BLaER1 treated with 17β-estradiol and CSF1 and Interleukin-3, amounts not matched to agents 10 nM and 100 nM (cell line): Measurements from ENCODE around the gene GNB1L.
"Not testable (repeated sequence)": the region's sequence is repeated elsewhere in the genome, so short reads cannot be mapped to it uniquely, and the experiment has no call there.

Experiments
- H3K27ac ChIP-seq, 11 experiments: shearing (Covaris generic); formaldehyde crosslinking; 2 replicates each; pipeline ENCODE4 v1.8.1; 2022
- H3K27me3 ChIP-seq, 11 experiments: shearing (Covaris generic); formaldehyde crosslinking; 2 replicates each; pipeline ENCODE4 v1.8.1; 2022
- H3K36me3 ChIP-seq, 11 experiments: shearing (Covaris generic); formaldehyde crosslinking; 2 replicates each; pipeline ENCODE4 v1.8.1; 2022
- H3K4me1 ChIP-seq, 10 experiments: shearing (Covaris generic); formaldehyde crosslinking; 2 replicates each; pipeline ENCODE4 v1.8.1; 2022
- H3K4me2 ChIP-seq, 11 experiments: shearing (Covaris generic); formaldehyde crosslinking; 2 replicates each; pipeline ENCODE4 v1.8.1; 2022
- H3K4me3 ChIP-seq, 10 experiments: shearing (Covaris generic); formaldehyde crosslinking; 2 replicates each; pipeline ENCODE4 v1.8.1; 2022
- H3K9ac ChIP-seq, 11 experiments: shearing (Covaris generic); formaldehyde crosslinking; 2 replicates each; pipeline ENCODE4 v1.8.1; 2022
- H3K9me3 ChIP-seq, 11 experiments: shearing (Covaris generic); formaldehyde crosslinking; replicated peaks in 1 of 11; 2 replicates each; pipeline ENCODE4 v1.8.1; 2022
- H4K20me1 ChIP-seq, 11 experiments: shearing (Covaris generic); formaldehyde crosslinking; 2 replicates each; pipeline ENCODE4 v1.8.1; 2022
- Cebpa-rat ChIP-seq, 11 experiments: shearing (Covaris generic); IDR thresholded peaks; 2 replicates each; pipeline ENCODE4 v1.8.1; 2022

Gene GNB1L

DNA sequence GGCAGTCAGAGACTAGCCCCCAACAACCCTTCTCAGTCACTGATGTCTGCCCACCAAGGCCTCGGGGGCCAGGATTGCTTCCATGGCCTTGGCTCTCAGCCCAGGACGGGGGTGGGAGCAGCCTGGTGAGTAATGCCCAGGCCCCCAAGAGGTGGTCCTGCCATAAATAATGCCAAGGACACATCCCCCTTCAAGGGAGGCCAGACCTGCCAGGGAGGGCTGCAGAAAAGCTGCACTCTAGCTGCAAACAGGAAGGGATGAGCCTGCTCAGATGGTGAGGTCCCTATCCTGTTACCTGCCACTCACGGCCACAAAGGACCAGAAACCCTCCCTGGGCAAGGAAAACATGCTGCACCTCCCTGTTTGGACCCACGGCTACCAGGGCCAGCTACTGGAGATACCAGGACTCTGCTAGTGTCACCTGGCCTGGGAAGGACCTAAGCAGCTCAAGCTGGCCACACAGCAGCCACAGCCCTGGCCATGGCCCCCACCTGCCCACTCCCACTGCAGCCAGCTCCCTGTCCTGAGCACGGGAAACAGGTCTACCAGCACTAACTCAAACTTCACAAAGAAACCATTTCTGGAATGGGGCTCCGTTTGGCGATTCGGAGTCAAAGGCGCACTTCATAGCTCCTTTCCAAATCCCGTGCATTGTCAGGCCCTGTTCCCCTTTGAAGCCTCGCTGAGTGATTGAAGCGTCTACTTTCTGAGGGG is 12.1 kb downstream of the GNB1L start:
- H3K4me2 ChIP-seq = peak overlapping the region; percentile 24 to 93 (median 54); a peak in 21 of 22 replicates
- TF ChIP-seq Cebpa-rat (IDR thresholded peaks at IDR 0.05) = no peak
- peaks cover 0 to 94% (median 31%) of the 10 kb centered on the region in 11 experiments; a peak in 14 of 22 replicates for H4K20me1 ChIP-seq

DNA sequence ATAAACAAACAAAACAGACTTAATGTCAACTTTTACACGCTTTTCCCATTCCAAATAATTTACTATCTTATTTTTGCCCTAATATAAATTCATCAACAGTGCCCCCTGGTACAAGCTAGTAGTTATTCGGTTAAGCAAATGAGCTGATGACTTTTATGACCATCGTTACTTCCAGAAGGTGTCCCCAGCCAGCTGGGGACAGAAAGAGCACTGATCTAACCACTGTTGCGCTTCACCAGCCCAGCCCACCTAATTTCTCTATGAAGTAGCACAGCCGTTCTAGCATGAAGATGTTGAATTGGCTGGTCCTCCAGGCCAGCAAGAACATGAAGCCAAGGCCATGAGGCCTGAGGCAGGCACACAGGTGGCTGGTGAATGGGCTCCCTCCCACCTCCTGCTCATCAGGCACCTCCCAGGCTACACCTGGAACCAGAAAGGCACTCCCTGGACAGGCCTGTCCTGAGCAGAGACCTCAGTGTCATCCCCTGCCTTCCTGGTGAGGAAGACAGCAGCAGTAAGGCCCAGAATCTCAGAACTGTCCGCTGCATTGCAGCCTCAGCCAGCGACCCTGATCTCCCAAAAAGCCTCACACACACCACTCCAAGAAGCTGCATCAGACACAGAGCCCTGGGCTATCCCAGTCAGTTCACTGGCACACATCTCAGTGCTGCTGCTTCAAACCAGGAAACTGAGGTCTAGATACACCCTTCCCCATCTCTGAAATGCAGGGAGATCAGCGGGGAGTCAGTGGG is 12.9 kb downstream of the GNB1L start:
- no peak overlapping the region for H3K4me3 ChIP-seq
- peak overlapping the region in 2 of 11 experiments; percentile 2 to 25; a peak in 2 of 22 replicates for H3K27ac ChIP-seq
- H3K27me3 ChIP-seq = no peaks in the 10 kb centered on the region
- peak overlapping the region in 6 of 11 experiments; percentile 15 to 47 (median 22); a peak in 5 of 22 replicates for H3K9ac ChIP-seq
- H3K36me3 ChIP-seq = peaks cover 0 to 8% (median 3%) of the 10 kb centered on the region in 11 experiments; a peak in 9 of 22 replicates
- TF ChIP-seq Cebpa-rat (IDR thresholded peaks at IDR 0.05) = no peak
- H3K9me3 ChIP-seq = no peaks in the 10 kb centered on the region
- peaks cover 0 to 91% (median 24%) of the 10 kb centered on the region in 11 experiments; a peak in 14 of 22 replicates for H4K20me1 ChIP-seq
- peaks cover 48 to 56% (median 54%) of the 10 kb centered on the region in 10 experiments for H3K4me1 ChIP-seq
- peak overlapping the region in 10 of 11 experiments; percentile 24 to 93 (median 52); a peak in 18 of 22 replicates for H3K4me2 ChIP-seq

More for the DNA sequence above, 12.1 kb downstream of the GNB1L start:
- H3K36me3 ChIP-seq = peaks cover 0 to 15% (median 10%) of the 10 kb centered on the region in 11 experiments; a peak in 14 of 22 replicates
- H3K9me3 ChIP-seq = no peaks in the 10 kb centered on the region
- H3K27ac ChIP-seq = peak overlapping the region in 2 of 11 experiments; percentile 2 to 25; a peak in 2 of 22 replicates
- peak overlapping the region in 7 of 11 experiments; percentile 15 to 62 (median 21); a peak in 7 of 22 replicates for H3K9ac ChIP-seq
- H3K27me3 ChIP-seq = no peaks in the 10 kb centered on the region
- H3K4me3 ChIP-seq = no peak overlapping the region
- peaks cover 48 to 62% (median 57%) of the 10 kb centered on the region in 10 experiments for H3K4me1 ChIP-seq

DNA sequence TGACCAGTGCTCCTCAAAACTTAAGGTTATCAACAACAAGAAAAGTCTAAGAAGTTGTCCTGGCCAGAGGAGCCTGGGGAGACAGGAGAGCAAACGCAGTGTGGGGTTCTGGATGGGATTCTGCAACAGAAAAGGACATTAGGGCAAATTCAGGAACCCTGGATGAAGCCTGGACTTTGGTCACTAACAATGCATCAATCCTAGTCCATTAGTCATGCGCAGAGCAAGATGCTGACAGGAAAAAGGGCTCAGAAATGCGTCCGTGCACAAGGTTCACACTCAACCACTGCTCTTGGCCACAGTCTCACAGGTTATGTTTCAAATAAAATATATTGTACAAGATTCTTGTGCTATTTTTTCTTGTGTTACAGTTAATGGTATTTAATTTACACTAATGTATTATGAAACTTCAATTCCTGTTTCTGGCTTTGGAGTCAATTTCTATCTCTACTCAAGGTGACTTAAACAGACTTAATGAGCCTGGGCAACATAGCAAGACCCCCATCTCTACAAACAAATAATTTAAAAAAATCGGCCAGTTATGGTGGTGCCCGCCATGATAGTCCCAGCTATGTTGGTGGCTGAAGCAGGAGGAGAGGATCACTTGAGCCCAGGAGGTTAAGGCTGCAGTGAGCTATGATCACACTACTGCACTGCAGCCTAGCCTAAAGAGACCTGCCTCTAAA is 13.6 kb downstream of the GNB1L start:
- Histone ChIP-seq H3K4me1 (peaks cover 44 to 49% (median 47%) of the 10 kb centered on the region in 10 experiments), H3K9me3 (no peaks in the 10 kb centered on the region), H3K9ac (no peak overlapping the region), H3K27me3 (no peaks in the 10 kb centered on the region), H3K4me3 (no peak overlapping the region), H4K20me1 (peaks cover 0 to 83% (median 17%) of the 10 kb centered on the region in 11 experiments; a peak in 12 of 22 replicates), H3K27ac (no peak overlapping the region), H3K36me3 (peaks cover 0 to 5% (median 0%) of the 10 kb centered on the region in 11 experiments; a peak in 1 of 22 replicates), H3K4me2 (peak overlapping the region in 6 of 11 experiments; percentile 43 to 93 (median 54); a peak in 8 of 22 replicates)
- no peak for TF ChIP-seq Cebpa-rat (IDR thresholded peaks at IDR 0.05)

GRCh38 chr22:19840059-19840458 is 14.6 kb downstream of the GNB1L start:
- H4K20me1 ChIP-seq = peaks cover 0 to 73% (median 9%) of the 10 kb centered on the region in 11 experiments; a peak in 11 of 22 replicates

DNA sequence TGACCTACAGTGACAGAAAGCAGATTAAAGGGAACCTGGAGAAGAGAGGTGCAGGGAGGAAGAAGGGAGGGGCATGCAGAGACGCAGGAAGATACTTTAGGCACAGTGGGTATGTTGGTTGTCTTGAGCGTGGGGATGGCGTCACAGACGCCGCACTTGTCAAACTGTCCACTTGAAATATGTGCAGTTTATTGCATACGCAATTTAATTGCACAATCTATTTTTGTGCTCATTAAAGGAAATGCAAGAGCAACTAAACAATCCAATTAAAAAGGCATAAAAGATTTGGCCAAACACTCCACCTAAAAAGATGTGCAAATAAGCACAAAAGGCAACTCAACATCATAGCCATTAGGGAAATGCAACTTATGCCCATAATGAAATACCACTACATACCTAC is 16.8 kb downstream of the GNB1L start:
- Histone ChIP-seq H3K9me3 (no peaks in the 10 kb centered on the region), H3K36me3 (0 out of 22 replicates have a peak, but pooled peaks cover 0 to 5% (median 0%) of the 10 kb centered on the region in 11 experiments), H3K27me3 (no peaks in the 10 kb centered on the region), H3K4me3 (no peak overlapping the region), H3K27ac (no peak overlapping the region), H3K4me1 (peaks cover 13 to 20% (median 18%) of the 10 kb centered on the region in 10 experiments), H3K4me2 (no peak overlapping the region), H4K20me1 (peaks cover 0 to 57% (median 6%) of the 10 kb centered on the region in 11 experiments; a peak in 8 of 22 replicates), H3K9ac (no peak overlapping the region)
- peak in 3 of 11 experiments; percentile 7 to 55 (median 39); a peak in 2 of 22 replicates for TF ChIP-seq Cebpa-rat (IDR thresholded peaks at IDR 0.05)

More at GRCh38 chr22:19840059-19840458, 14.6 kb downstream of the GNB1L start:
- H3K9me3 ChIP-seq = no peaks in the 10 kb centered on the region
- peaks cover 33 to 38% (median 36%) of the 10 kb centered on the region in 10 experiments for H3K4me1 ChIP-seq
- no peaks in the 10 kb centered on the region for H3K27me3 ChIP-seq
- no peak for TF ChIP-seq Cebpa-rat (IDR thresholded peaks at IDR 0.05)
- no peak overlapping the region for H3K27ac ChIP-seq
- H3K4me3 ChIP-seq = no peak overlapping the region
- no peak overlapping the region for H3K4me2 ChIP-seq
- no peak overlapping the region for H3K9ac ChIP-seq
- peaks cover 0 to 5% (median 0%) of the 10 kb centered on the region in 11 experiments; a peak in 1 of 22 replicates for H3K36me3 ChIP-seq

DNA sequence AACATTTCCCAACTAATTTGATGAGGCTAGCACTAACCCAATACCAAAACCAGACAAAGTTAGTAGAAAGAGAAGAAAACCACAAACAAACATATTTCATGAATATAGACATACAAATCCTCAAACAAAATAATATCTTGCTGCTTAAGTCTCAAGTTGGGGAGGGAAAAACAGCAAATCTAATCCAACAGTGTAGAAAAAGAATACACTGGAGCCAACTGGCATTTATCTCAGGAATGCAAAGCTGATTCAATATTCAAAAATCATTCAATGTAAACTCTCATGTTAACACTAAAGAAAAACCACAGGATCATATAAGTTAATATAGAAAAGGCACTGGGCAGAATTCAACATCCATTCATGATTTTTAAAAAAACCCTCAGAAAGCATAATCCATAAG is 18.2 kb downstream of the GNB1L start:
- H4K20me1 ChIP-seq = peaks cover 0 to 54% (median 0%) of the 10 kb centered on the region in 11 experiments; a peak in 6 of 22 replicates
- no peak for TF ChIP-seq Cebpa-rat (IDR thresholded peaks at IDR 0.05)
- no peak overlapping the region for H3K27ac ChIP-seq
- H3K4me2 ChIP-seq = no peak overlapping the region
- no peak overlapping the region for H3K4me3 ChIP-seq
- peaks cover 7 to 15% (median 13%) of the 10 kb centered on the region in 10 experiments; a peak in 18 of 20 replicates for H3K4me1 ChIP-seq
- H3K9me3 ChIP-seq = no peaks in the 10 kb centered on the region
- H3K27me3 ChIP-seq = no peaks in the 10 kb centered on the region
- H3K9ac ChIP-seq = no peak overlapping the region
- 0 out of 22 replicates have a peak, but pooled peaks cover 0 to 5% (median 0%) of the 10 kb centered on the region in 11 experiments for H3K36me3 ChIP-seq

DNA sequence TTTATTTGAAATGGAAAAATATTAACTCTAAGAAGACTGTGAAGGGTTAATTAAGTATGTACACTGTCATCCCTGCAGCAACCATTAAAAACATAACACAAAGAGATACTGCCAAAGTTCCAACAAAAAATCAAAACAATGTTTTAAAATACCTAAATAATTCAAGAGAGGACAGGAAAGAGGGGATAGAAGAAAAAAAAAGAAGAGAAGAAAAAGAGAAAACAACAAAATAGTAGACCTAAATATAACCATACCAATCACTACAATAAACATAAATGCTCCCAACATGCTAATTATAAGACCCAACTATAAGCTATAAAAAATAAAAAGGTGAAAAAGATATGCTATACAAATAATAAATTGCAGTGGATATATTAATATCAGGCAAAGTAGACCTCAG is 20.1 kb downstream of the GNB1L start:
- Histone ChIP-seq H3K9me3 (no peaks in the 10 kb centered on the region), H3K4me1 (peaks cover 7 to 13% (median 11%) of the 10 kb centered on the region in 10 experiments; a peak in 17 of 20 replicates), H4K20me1 (peaks cover 0 to 35% (median 0%) of the 10 kb centered on the region in 11 experiments; a peak in 4 of 22 replicates), H3K27me3 (no peaks in the 10 kb centered on the region), H3K4me2 (no peak overlapping the region), H3K9ac (no peak overlapping the region), H3K27ac (no peak overlapping the region), H3K4me3 (no peak overlapping the region), H3K36me3 (0 out of 22 replicates have a peak, but pooled peaks cover 0 to 4% (median 0%) of the 10 kb centered on the region in 11 experiments)
- TF ChIP-seq Cebpa-rat (IDR thresholded peaks at IDR 0.05) = no peak

- Histone ChIP-seq H3K4me2 (peak overlapping the region in 1 of 11 experiments; percentile 32; a peak in 2 of 22 replicates), H4K20me1 (peaks cover 0 to 27% (median 0%) of the 10 kb centered on the region in 11 experiments; a peak in 4 of 22 replicates), H3K4me1 (peaks cover 7 to 13% (median 11%) of the 10 kb centered on the region in 10 experiments; a peak in 17 of 20 replicates)
- H3K36me3 ChIP-seq, H3K9ac ChIP-seq, H3K9me3 ChIP-seq, H3K27me3 ChIP-seq, H3K4me3 ChIP-seq, H3K27ac ChIP-seq: not testable (repeated sequence)
These were observed 21.3 kb downstream of the GNB1L start for GRCh38 chr22:19833327-19833726.
